ENCODE results near the gene STAG1. TPM values are rescaled to one million over a fixed set of nuclear protein-coding genes. Genes with fewer than 3 reads are reported as not detected.
"Not testable (repeated sequence)": the region's sequence is repeated elsewhere in the genome, so short reads cannot be mapped to it uniquely, and the experiment has no call there.

The STAG1 gene
- total RNA-seq, 2 donors from 2014 or later: 26.8 to 29.8 TPM

- Mint-ChIP-seq H3K27me3 (ENCODE audit: insufficient read depth) (no peaks in the 10 kb centered on the region), H3K4me3 (no peak overlapping the region), H3K27ac (no peak overlapping the region), H3K9me3 (no peaks in the 10 kb centered on the region), H3K4me1 (no peaks in the 10 kb centered on the region), H3K36me3 (ENCODE audit: low read depth) (peaks cover 67% of the 10 kb centered on the region)
- H3K27me3 ChIP-seq (ENCODE audit: control insufficient read depth, insufficient read depth, low read length, poor library complexity, severe bottlenecking): no peaks in the 10 kb centered on the region
- 89 to 100% methylated on average over 3 to 4 of the region's 4 CpGs for WGBS, 2 experiments (ENCODE audit: insufficient coverage in 1 of 2, insufficient read length in 1 of 2)
- TF ChIP-seq CTCF (conservative IDR thresholded peaks at IDR 0.05): no peak
- no peak for DNase-seq
- no peak overlapping the region for H3K27ac ChIP-seq (ENCODE audit: low read depth, low read length)
- no peak overlapping the region for H3K4me3 ChIP-seq (ENCODE audit: low read length)
- H3K9me3 ChIP-seq (ENCODE audit: control insufficient read depth, low read length): no peaks in the 10 kb centered on the region
- H3K4me1 ChIP-seq (ENCODE audit: control insufficient read depth, insufficient read depth, low read length): no peaks in the 10 kb centered on the region
- no peak overlapping the region for H3K9ac ChIP-seq (ENCODE audit: extremely low read depth, low read length, poor library complexity, severe bottlenecking)
- H3K36me3 ChIP-seq (ENCODE audit: control insufficient read depth, insufficient read depth, low read length): peaks cover 52% of the 10 kb centered on the region
These were observed 415.7 kb downstream of the STAG1 start for GRCh38 chr3:136336329-136337100.

GRCh38 chr3:136334726-136335125 lies 417.5 kb downstream of the STAG1 start:
- WGBS, 2 experiments (ENCODE audit: insufficient coverage in 1 of 2, insufficient read length in 1 of 2): 97 to 100% methylated on average over 4 to 6 of the region's 6 CpGs
- not testable (repeated sequence) for DNase-seq; H3K4me1 Mint-ChIP-seq; H3K27me3 Mint-ChIP-seq (ENCODE audit: insufficient read depth); H3K4me3 Mint-ChIP-seq; H3K9me3 Mint-ChIP-seq; H3K4me3 ChIP-seq (ENCODE audit: low read length); H3K9me3 ChIP-seq (ENCODE audit: control insufficient read depth, low read length); H3K27me3 ChIP-seq (ENCODE audit: control insufficient read depth, insufficient read depth, low read length, poor library complexity, severe bottlenecking); H3K4me1 ChIP-seq (ENCODE audit: control insufficient read depth, insufficient read depth, low read length); H3K27ac Mint-ChIP-seq; H3K9ac ChIP-seq (ENCODE audit: extremely low read depth, low read length, poor library complexity, severe bottlenecking); H3K27ac ChIP-seq (ENCODE audit: low read depth, low read length)
- peaks cover 46% of the 10 kb centered on the region for H3K36me3 ChIP-seq (ENCODE audit: control insufficient read depth, insufficient read depth, low read length)
- peaks cover 58% of the 10 kb centered on the region for H3K36me3 Mint-ChIP-seq (ENCODE audit: low read depth)

GRCh38 chr3:136334209-136334608 lies 418.0 kb downstream of the STAG1 start:
- no peaks in the 10 kb centered on the region for H3K4me1 Mint-ChIP-seq
- no peaks in the 10 kb centered on the region for H3K27me3 ChIP-seq (ENCODE audit: control insufficient read depth, insufficient read depth, low read length, poor library complexity, severe bottlenecking)
- DNase-seq: no peak

More at GRCh38 chr3:136334209-136334608, 418.0 kb downstream of the STAG1 start:
- Histone ChIP-seq H3K36me3 (ENCODE audit: control insufficient read depth, insufficient read depth, low read length) (peaks cover 43% of the 10 kb centered on the region), H3K27ac (ENCODE audit: low read depth, low read length) (no peak overlapping the region), H3K4me3 (ENCODE audit: low read length) (no peak overlapping the region), H3K4me1 (ENCODE audit: control insufficient read depth, insufficient read depth, low read length) (no peaks in the 10 kb centered on the region), H3K9ac (ENCODE audit: extremely low read depth, low read length, poor library complexity, severe bottlenecking) (no peak overlapping the region), H3K9me3 (ENCODE audit: control insufficient read depth, low read length) (no peaks in the 10 kb centered on the region)
- no peaks in the 10 kb centered on the region for H3K27me3 Mint-ChIP-seq (ENCODE audit: insufficient read depth)
- no peak overlapping the region for H3K27ac Mint-ChIP-seq
- no peak for TF ChIP-seq CTCF (conservative IDR thresholded peaks at IDR 0.05)
- peaks cover 59% of the 10 kb centered on the region for H3K36me3 Mint-ChIP-seq (ENCODE audit: low read depth)
- H3K4me3 Mint-ChIP-seq: no peak overlapping the region
- H3K9me3 Mint-ChIP-seq: no peaks in the 10 kb centered on the region

All from endodermal cell (in vitro differentiated cells).